GM12873 (cell line): ENCODE measurements around the gene TOM1L1.
A peak's percentile ranks its signal among the peaks of the same experiment; 100 is the strongest.

Experiments
- CTCF ChIP-seq: IDR thresholded peaks from 2 replicates; pipeline ENCODE4 v1.5.1; 2012; ENCODE audit warnings: low read depth, mild to moderate bottlenecking, moderate library complexity, low read length, control low read depth; ENCODE audit not compliant: insufficient read depth; ENCODE audit errors: missing control alignments

TOM1L1 gene

GRCh38 chr17:54900457-54901229, at the start of gene TOM1L1:
TOM1L1 (plus strand) TSS chr17:54900852; CDS start chr17:54900866, 14 bp downstream.
- peak; percentile 23 for TF ChIP-seq CTCF

GRCh38 chr17:54859187-54859586, 41.5 kb upstream of the TOM1L1 start:
- TF ChIP-seq CTCF: no peak

- no peak for TF ChIP-seq CTCF
Measured at GRCh38 chr17:54860617-54861470, 39.8 kb upstream of the TOM1L1 start.

GRCh38 chr17:54861471-54861983, 39.1 kb upstream of the TOM1L1 start:
- TF ChIP-seq CTCF: no peak

GRCh38 chr17:54863176-54863575, 37.5 kb upstream of the TOM1L1 start:
- TF ChIP-seq CTCF: no peak

GRCh38 chr17:54864070-54864469, 36.6 kb upstream of the TOM1L1 start:
- no peak for TF ChIP-seq CTCF

GRCh38 chr17:54864636-54865356, 35.9 kb upstream of the TOM1L1 start:
- TF ChIP-seq CTCF: no peak
